Fibroblast of lung (primary cell): ENCODE results near the gene C6orf62. TPM values are rescaled to one million over a fixed set of nuclear protein-coding genes. Genes with fewer than 3 reads are reported as not detected.

Source experiments
- DNase-seq, 2 donors: peaks; one replicate each; pipeline versions ENCODE4 v3.0.0 to v3.0.0-alpha.2; 2010; ENCODE audit warnings: low read depth in 2 of 2
- H2AFZ ChIP-seq: 2 replicates; pipeline ENCODE4 v1.5.1; 2012; ENCODE audit warnings: low read length, control low read depth, inconsistent platforms
- H3K27ac ChIP-seq: 2 replicates; pipeline ENCODE4 v1.5.1; 2011; ENCODE audit warnings: low read length, control low read depth; ENCODE audit not compliant: insufficient read depth
- H3K27me3 ChIP-seq: 2 replicates; pipeline ENCODE4 v1.5.1; 2011; ENCODE audit warnings: mild to moderate bottlenecking, low read length; ENCODE audit not compliant: control insufficient read depth, insufficient read depth
- H3K36me3 ChIP-seq: 2 replicates; pipeline ENCODE4 v1.5.1; 2011; ENCODE audit warnings: low read length; ENCODE audit not compliant: control insufficient read depth, insufficient read depth
- H3K4me1 ChIP-seq: 2 replicates; pipeline ENCODE4 v1.5.1; 2011; ENCODE audit warnings: low read length; ENCODE audit not compliant: control insufficient read depth, insufficient read depth; ENCODE audit errors: extremely low read depth
- H3K4me2 ChIP-seq: 2 replicates; pipeline ENCODE4 v1.5.1; 2011; ENCODE audit warnings: low read length, control low read depth; ENCODE audit not compliant: insufficient read depth; ENCODE audit errors: extremely low read depth
- H3K4me3 ChIP-seq, 4 experiments: fragments of 200-600 bp in 1 of 4; sonication (generic) in 1 of 4; replicated peaks in 1 of 4; 2 replicates each; pipeline ENCODE4 v1.5.1; 2011 to 2016; ENCODE audit warnings: low read length in 4 of 4, low read depth in 3 of 4, mild to moderate bottlenecking in 3 of 4, control low read depth in 2 of 4, inconsistent platforms in 1 of 4, mixed read lengths in 1 of 4; ENCODE audit not compliant: insufficient read depth in 1 of 4; ENCODE audit errors: control extremely low read depth in 1 of 4
- H3K79me2 ChIP-seq: 2 replicates; pipeline ENCODE4 v1.5.1; 2012; ENCODE audit warnings: mild to moderate bottlenecking, low read length, inconsistent platforms; ENCODE audit not compliant: control insufficient read depth, insufficient read depth
- H3K9ac ChIP-seq: 2 replicates; pipeline ENCODE4 v1.5.1; 2011; ENCODE audit warnings: mild to moderate bottlenecking, low read length, control low read depth; ENCODE audit not compliant: insufficient read depth
- H3K9me3 ChIP-seq: 2 replicates; pipeline ENCODE4 v1.5.1; 2012; ENCODE audit warnings: low read depth, low read length; ENCODE audit not compliant: control insufficient read depth, insufficient read depth
- H4K20me1 ChIP-seq: 2 replicates; pipeline ENCODE4 v1.5.1; 2011; ENCODE audit warnings: low read length; ENCODE audit not compliant: control insufficient read depth, insufficient read depth; ENCODE audit errors: extremely low read depth
- CTCF ChIP-seq, 2 donors: IDR thresholded peaks in 1 of 2; conservative IDR thresholded peaks in 1 of 2; 1 replicate in 1 of 2; 2 replicates in 1 of 2; pipeline ENCODE4 v1.5.1; 2011 to 2012; ENCODE audit warnings: low read length in 2 of 2, control low read depth in 1 of 2, inconsistent platforms in 1 of 2, low read depth in 1 of 2, mild to moderate bottlenecking in 1 of 2
- EZH2 ChIP-seq: IDR thresholded peaks from 2 replicates; pipeline ENCODE4 v1.5.1; 2012; ENCODE audit warnings: low read length, control low read depth, mild to moderate bottlenecking; ENCODE audit errors: missing control alignments
- polyA plus RNA-seq, 2 donors: library from polyadenylated mRNA; depleted of rRNA in 1 of 2; stranded (reverse) in 1 of 2; unstranded in 1 of 2; fragments of >200 nt; gene quantifications; 2 replicates each; pipeline ENCODE4 v1.2.1, GENCODE V29; 2011 to 2012; ENCODE audit warnings: missing spikeins in 1 of 2
- total RNA-seq: library from RNA; depleted of rRNA; stranded (reverse); fragments of >200 nt; gene quantifications from 2 replicates; pipeline ENCODE4 v1.2.1, GENCODE V29; 2014

C6orf62 gene
- total and polyA plus RNA-seq, 2 donors (not counting 1 experiment from before 2014, with no cell fraction given) = 103 to 147 TPM

GRCh38 chr6:24655215-24655614, 63.7 kb downstream of the C6orf62 start:
- no peak overlapping the region for H3K27ac ChIP-seq
- H4K20me1 ChIP-seq = no peaks in the 10 kb centered on the region
- H3K27me3 ChIP-seq = no peaks in the 10 kb centered on the region
- no peak overlapping the region for H3K4me2 ChIP-seq
- no peak overlapping the region for H3K9ac ChIP-seq
- H3K79me2 ChIP-seq = no peaks in the 10 kb centered on the region
- no peaks in the 10 kb centered on the region for H3K9me3 ChIP-seq
- DNase-seq = no peak
- H3K4me3 ChIP-seq = no peak overlapping the region
- H3K4me1 ChIP-seq = no peaks in the 10 kb centered on the region
- no peak for TF ChIP-seq EZH2
- TF ChIP-seq CTCF (conservative IDR thresholded peaks at IDR 0.05 in 1 of 2, IDR thresholded peaks at IDR 0.05 in 1 of 2; ENCODE audit: low read depth in 1 of 2, low read length in 2 of 2) = no peak
- H2AFZ ChIP-seq = no peak overlapping the region
- peaks cover 5% of the 10 kb centered on the region for H3K36me3 ChIP-seq

Other genes starting within 250 kb of the C6orf62 start
- under 0.01 TPM in 2 replicates for gene GPLD1, start 229.6 kb downstream of the C6orf62 start, total RNA-seq
- 0.01 and 0.07 TPM in 2 replicates for gene GPLD1, start 229.6 kb downstream of the C6orf62 start, polyA plus RNA-seq
- 0.26 and 0.33 TPM in 2 replicates for gene ALDH5A1, start 224.2 kb downstream of the C6orf62 start, total RNA-seq
- gene ALDH5A1, start 224.2 kb downstream of the C6orf62 start, polyA plus RNA-seq = 0.11 and 0.23 TPM in 2 replicates
- under 0.01 TPM in 2 replicates for gene KIAA0319, start 73.0 kb downstream of the C6orf62 start, total RNA-seq
- 0.01 and 0.08 TPM in 2 replicates for gene KIAA0319, start 73.0 kb downstream of the C6orf62 start, polyA plus RNA-seq
- gene TDP2, start 52.3 kb downstream of the C6orf62 start, total RNA-seq = 29.0 and 37.5 TPM in 2 replicates
- gene TDP2, start 52.3 kb downstream of the C6orf62 start, polyA plus RNA-seq = 32.5 and 33.2 TPM in 2 replicates
- 7.7 and 12.2 TPM in 2 replicates for gene ACOT13, start 52.1 kb downstream of the C6orf62 start, total RNA-seq
- gene ACOT13, start 52.1 kb downstream of the C6orf62 start, polyA plus RNA-seq = 23.7 and 26.4 TPM in 2 replicates
- gene GMNN, start 55.8 kb upstream of the C6orf62 start, total RNA-seq = 12.9 and 13.6 TPM in 2 replicates
- gene GMNN, start 55.8 kb upstream of the C6orf62 start, polyA plus RNA-seq = 18.9 and 35.5 TPM in 2 replicates
- gene ARMH2, start 79.8 kb upstream of the C6orf62 start, total RNA-seq = not detected in 2 replicates
- not detected in 2 replicates for gene ARMH2, start 79.8 kb upstream of the C6orf62 start, polyA plus RNA-seq
- gene RIPOR2, start 216.8 kb upstream of the C6orf62 start, total RNA-seq = 0.51 and 3.6 TPM in 2 replicates
- gene RIPOR2, start 216.8 kb upstream of the C6orf62 start, polyA plus RNA-seq = 3.3 and 3.5 TPM in 2 replicates